Measurements from ENCODE around the gene FGFR3. TPM values are rescaled to one million over a fixed set of nuclear protein-coding genes. Genes with fewer than 3 reads are reported as not detected.
A peak's percentile ranks its signal among the peaks of the same experiment; 100 is the strongest.

The FGFR3 gene
- total RNA-seq, 4 donors from 2014 or later: 0.78 to 5.1 (median 1.6) TPM

- no peak for DNase-seq
- no peak overlapping the region for H3K27ac ChIP-seq
- H3K36me3 ChIP-seq: no peaks in the 10 kb centered on the region
- intact Hi-C loops (cut with DNase I): no loop called here
- WGBS, 2 donors: 44% methylated on average over 27 of the region's 31 CpGs; no CpG with 5 or more reads in 1 of the 2 donors
- TF ChIP-seq CTCF (IDR thresholded peaks at IDR 0.05) (no peak), POLR2A (IDR thresholded peaks at IDR 0.05) (no peak)
- H3K4me3 ChIP-seq (replicated peaks in 1 of 3): no peak overlapping the region
- H3K9me3 ChIP-seq: no peaks in the 10 kb centered on the region
- no peaks in the 10 kb centered on the region for H3K27me3 ChIP-seq
- peaks cover 12 to 21% of the 10 kb centered on the region in 2 donors for H3K4me1 ChIP-seq
Observed at GRCh38 chr4:1763070-1763549, 30.0 kb upstream of the FGFR3 start.

- no peak for TF ChIP-seq POLR2A (IDR thresholded peaks at IDR 0.05)
- peak in 3 of 6 experiments; percentile 13 to 49 (median 32) for TF ChIP-seq CTCF (IDR thresholded peaks at IDR 0.05)
- Histone ChIP-seq H3K4me3 (replicated peaks in 1 of 3) (no peak overlapping the region), H3K27ac (no peak overlapping the region), H3K9me3 (no peaks in the 10 kb centered on the region), H3K4me1 (peaks cover 12 to 21% of the 10 kb centered on the region in 2 donors), H3K27me3 (no peaks in the 10 kb centered on the region), H3K36me3 (no peaks in the 10 kb centered on the region)
- DNase-seq: peak; percentile 75 to 78
- 8 to 21% methylated on average over 14 to 24 of the region's 36 CpGs for WGBS, 2 donors
- intact Hi-C loops (cut with DNase I): no loop called here
Observed at GRCh38 chr4:1763550-1764080, 29.5 kb upstream of the FGFR3 start.

- 85 to 96% methylated on average over 5 to 9 of the region's 9 CpGs for WGBS, 2 donors
- Histone ChIP-seq H3K27ac (no peak overlapping the region), H3K4me3 (replicated peaks in 1 of 3) (no peak overlapping the region), H3K36me3 (no peaks in the 10 kb centered on the region), H3K4me1 (peaks cover 12 to 21% of the 10 kb centered on the region in 2 donors), H3K9me3 (no peaks in the 10 kb centered on the region), H3K27me3 (no peaks in the 10 kb centered on the region)
- intact Hi-C loops (cut with DNase I): no loop called here
- no peak for TF ChIP-seq CTCF (IDR thresholded peaks at IDR 0.05)
- TF ChIP-seq POLR2A (IDR thresholded peaks at IDR 0.05): no peak
- no peak for DNase-seq
Observed at GRCh38 chr4:1764670-1765069, 28.4 kb upstream of the FGFR3 start.

GRCh38 chr4:1765409-1766072, 27.6 kb upstream of the FGFR3 start:
- intact Hi-C loops (cut with DNase I): no loop called here
- H3K4me1 ChIP-seq: peaks cover 12 to 21% of the 10 kb centered on the region in 2 donors
- no peaks in the 10 kb centered on the region for H3K36me3 ChIP-seq
- WGBS, 2 donors: 88% methylated on average over 7 to 10 of the region's 10 CpGs
- no peak overlapping the region for H3K27ac ChIP-seq
- DNase-seq: no peak
- TF ChIP-seq CTCF (IDR thresholded peaks at IDR 0.05): no peak
- no peak for TF ChIP-seq POLR2A (IDR thresholded peaks at IDR 0.05)
- H3K27me3 ChIP-seq: no peaks in the 10 kb centered on the region
- no peak overlapping the region for H3K4me3 ChIP-seq (replicated peaks in 1 of 3)
- no peaks in the 10 kb centered on the region for H3K9me3 ChIP-seq

Data from thyroid gland (tissue), 4 donors.